Hepatocyte (in vitro differentiated cells): ENCODE results near the gene TMEM39B. TPM values are rescaled to one million over a fixed set of nuclear protein-coding genes. Genes with fewer than 3 reads are reported as not detected.

Experiments used
- DNase-seq: peaks from one replicate; pipeline ENCODE4 v3.0.0-alpha.2; 2016; ENCODE audit warnings: low spot score
- H2AFZ ChIP-seq: fragments of 200-600 bp; sonication (generic); 2 replicates; pipeline ENCODE4 v1.6.0; 2016; ENCODE audit warnings: antibody characterized with exemption, mild to moderate bottlenecking
- H3K27ac ChIP-seq: fragments of 200-600 bp; sonication (generic); 2 replicates; pipeline ENCODE4 v1.5.1; 2016; ENCODE audit warnings: mild to moderate bottlenecking
- H3K27me3 ChIP-seq: fragments of 200-600 bp; sonication (generic); 2 replicates; pipeline ENCODE4 v1.6.1; 2016
- H3K36me3 ChIP-seq: fragments of 200-600 bp; sonication (generic); replicated peaks from 2 replicates; pipeline ENCODE4 v1.5.1; 2016; ENCODE audit warnings: low read depth; ENCODE audit not compliant: insufficient read depth
- H3K4me1 ChIP-seq: fragments of 200-600 bp; sonication (generic); 2 replicates; pipeline ENCODE4 v1.5.1; 2016; ENCODE audit warnings: mild to moderate bottlenecking, moderate library complexity; ENCODE audit not compliant: insufficient read depth
- H3K4me2 ChIP-seq: fragments of 200-600 bp; sonication (generic); 2 replicates; pipeline ENCODE4 v1.6.0; 2016
- H3K4me3 ChIP-seq: fragments of 200-600 bp; sonication (generic); 2 replicates; pipeline ENCODE4 v1.5.1; 2016; ENCODE audit warnings: mild to moderate bottlenecking
- H3K79me2 ChIP-seq: fragments of 200-600 bp; sonication (generic); 2 replicates; pipeline ENCODE4 v1.6.0; 2017; ENCODE audit warnings: mild to moderate bottlenecking
- H3K9me2 ChIP-seq: fragments of 200-600 bp; sonication (generic); replicated peaks from 2 replicates; pipeline ENCODE4 v1.6.0; 2017; ENCODE audit warnings: mild to moderate bottlenecking; ENCODE audit not compliant: insufficient read depth
- H3K9me3 ChIP-seq: fragments of 200-600 bp; sonication (generic); 2 replicates; pipeline ENCODE4 v1.5.1; 2016; ENCODE audit warnings: low read depth, mild to moderate bottlenecking
- H4K20me1 ChIP-seq: fragments of 200-600 bp; sonication (generic); 2 replicates; pipeline ENCODE4 v1.6.0; 2016; ENCODE audit warnings: mild to moderate bottlenecking; ENCODE audit not compliant: insufficient read depth, poor library complexity, severe bottlenecking
- CTCF ChIP-seq: fragments of 200-600 bp; sonication (generic); IDR thresholded peaks from 2 replicates; pipeline ENCODE4 v1.5.1; 2016; ENCODE audit warnings: antibody characterized with exemption, mild to moderate bottlenecking; ENCODE audit not compliant: poor library complexity
- EZH2 ChIP-seq: fragments of 200-600 bp; sonication (generic); IDR thresholded peaks from 2 replicates; pipeline ENCODE4 v1.6.1; 2016; ENCODE audit warnings: antibody characterized with exemption, mild to moderate bottlenecking, borderline replicate concordance
- EZH2phosphoT487 ChIP-seq: fragments of 200-600 bp; sonication (generic); IDR thresholded peaks from one replicate; pipeline ENCODE4 v1.6.1; 2018; ENCODE audit warnings: antibody characterized with exemption, mild to moderate bottlenecking, low read depth, moderate library complexity; ENCODE audit not compliant: unreplicated experiment, severe bottlenecking
- WGBS: methylation state at CpG from one replicate; pipeline ENCODE4 v1.1.6; 2016; ENCODE audit warnings: low lambda C conversion rate; ENCODE audit errors: missing lambda C conversion rate; 5-methylcytosine and 5-hydroxymethylcytosine counted together
- polyA plus RNA-seq: library from polyadenylated mRNA; unstranded; fragments of >200 nt; fragmentation: Nextera tagmentation; extraction: Ambion mirVana; gene quantifications from 2 replicates; pipeline ENCODE4 v1.2.1, GENCODE V29; 2016
- total RNA-seq: library from RNA; depleted of rRNA; stranded (reverse); fragments of >200 nt; gene quantifications from 2 replicates; pipeline ENCODE4 v1.2.3, GENCODE V29; 2014

TMEM39B gene
- total and polyA plus RNA-seq, 2 experiments from 2014 or later = 3.9 to 5.1 TPM

- Histone ChIP-seq H3K9me3 (no peaks in the 10 kb centered on the region), H3K27me3 (no peaks in the 10 kb centered on the region), H3K36me3 (peaks cover 14% of the 10 kb centered on the region), H2AFZ (no peak overlapping the region), H3K4me1 (peaks cover 21% of the 10 kb centered on the region), H3K9me2 (no peaks in the 10 kb centered on the region), H4K20me1 (peaks cover 89% of the 10 kb centered on the region), H3K79me2 (peaks cover 97% of the 10 kb centered on the region), H3K27ac (no peak overlapping the region), H3K4me3 (no peak overlapping the region), H3K4me2 (no peak overlapping the region)
- TF ChIP-seq CTCF (no peak), EZH2 (no peak), EZH2phosphoT487 (no peak)
- 92% methylated on average over 3 of the region's 3 CpGs for WGBS
- DNase-seq = no peak
These were observed 37.6 kb upstream of the TMEM39B start for GRCh38 chr1:32035119-32035518.

DNA sequence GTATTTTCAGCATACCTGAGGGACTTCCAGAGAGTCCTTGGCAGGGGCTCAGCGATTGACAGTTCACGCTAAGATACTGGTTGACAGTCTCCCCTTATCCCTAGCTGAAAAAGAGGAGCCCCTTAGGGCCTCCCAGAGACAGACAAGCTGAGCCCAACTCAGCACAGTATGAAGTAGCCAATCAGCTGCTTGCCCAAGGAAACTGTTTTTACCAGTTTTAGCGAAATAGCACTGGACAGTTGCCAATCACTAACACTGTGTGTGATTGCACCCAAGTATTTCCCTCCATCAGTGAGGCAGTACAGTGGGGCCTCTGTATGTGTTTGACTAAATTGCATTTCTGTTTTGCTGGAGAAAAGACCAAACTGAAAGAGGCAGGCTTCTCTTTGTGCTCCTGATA is 32.0 kb upstream of the TMEM39B start:
- WGBS = 97% methylated on average over 3 of the region's 3 CpGs

GRCh38 chr1:32042330-32042729 is 30.4 kb upstream of the TMEM39B start:
- no peak overlapping the region for H3K4me2 ChIP-seq
- DNase-seq = no peak
- H3K36me3 ChIP-seq = peaks cover 19% of the 10 kb centered on the region
- H3K79me2 ChIP-seq = peaks cover 53% of the 10 kb centered on the region
- no peaks in the 10 kb centered on the region for H3K4me1 ChIP-seq
- peaks cover 35% of the 10 kb centered on the region for H4K20me1 ChIP-seq
- H3K27me3 ChIP-seq = no peaks in the 10 kb centered on the region
- no peaks in the 10 kb centered on the region for H3K9me2 ChIP-seq
- H3K9me3 ChIP-seq = no peaks in the 10 kb centered on the region
- H3K27ac ChIP-seq = no peak overlapping the region
- no peak overlapping the region for H2AFZ ChIP-seq
- no peak overlapping the region for H3K4me3 ChIP-seq
- 94% methylated on average over 5 of the region's 5 CpGs for WGBS
- no peak for TF ChIP-seq EZH2phosphoT487

More for the DNA sequence above, 32.0 kb upstream of the TMEM39B start:
- Histone ChIP-seq H3K27me3 (no peaks in the 10 kb centered on the region), H3K4me2 (no peak overlapping the region), H3K4me3 (no peak overlapping the region), H2AFZ (no peak overlapping the region), H4K20me1 (peaks cover 51% of the 10 kb centered on the region), H3K9me3 (no peaks in the 10 kb centered on the region), H3K79me2 (peaks cover 63% of the 10 kb centered on the region), H3K9me2 (no peaks in the 10 kb centered on the region), H3K27ac (no peak overlapping the region), H3K4me1 (no peaks in the 10 kb centered on the region), H3K36me3 (peaks cover 14% of the 10 kb centered on the region)
- DNase-seq = no peak
- TF ChIP-seq EZH2phosphoT487 = no peak
- TF ChIP-seq CTCF = no peak
- TF ChIP-seq EZH2 = no peak

- H3K79me2 ChIP-seq = peaks cover 43% of the 10 kb centered on the region
- H3K9me2 ChIP-seq = no peaks in the 10 kb centered on the region
- no peak for TF ChIP-seq EZH2phosphoT487
- no peaks in the 10 kb centered on the region for H3K9me3 ChIP-seq
- peaks cover 22% of the 10 kb centered on the region for H4K20me1 ChIP-seq
- H3K4me3 ChIP-seq = no peak overlapping the region
- 89% methylated on average over 1 of the region's 1 CpG for WGBS
- no peaks in the 10 kb centered on the region for H3K27me3 ChIP-seq
- no peak overlapping the region for H3K27ac ChIP-seq
- H3K36me3 ChIP-seq = peaks cover 14% of the 10 kb centered on the region
- no peaks in the 10 kb centered on the region for H3K4me1 ChIP-seq
- no peak overlapping the region for H3K4me2 ChIP-seq
- no peak overlapping the region for H2AFZ ChIP-seq
- DNase-seq = no peak
These were observed 28.5 kb upstream of the TMEM39B start for GRCh38 chr1:32044234-32044633.
